Caco-2 (cell line): Measurements from ENCODE around the gene GATM. TPM values are rescaled to one million over a fixed set of nuclear protein-coding genes. Genes with fewer than 3 reads are reported as not detected.

ENCODE experiments used
- BruUV-seq: library from RNA; stranded (reverse); fragments of 400-500 nt; replicated peaks from 2 replicates; lab custom pipeline; 2021; lab: Mats Ljungman, UMichigan
- CTCF ChIA-PET: fragments of 300-600 bp; sonication (Branson Sonifier 250); formaldehyde crosslinking; loops from one replicate; lab custom pipeline; 2022; ENCODE audit warnings: antibody characterized with exemption; lab: Charles Lee
- POLR2A ChIA-PET: fragments of 300-600 bp; sonication (Branson Sonifier 250); formaldehyde crosslinking; loops from one replicate; lab custom pipeline; 2022; ENCODE audit warnings: antibody characterized with exemption; lab: Charles Lee
- DNase-seq, 2 experiments: peaks; one replicate each; pipeline versions ENCODE4 v3.0.0 to v3.0.0-alpha.2; 2020 to 2022
- H3K27me3 ChIP-seq: replicated peaks from 2 replicates; pipeline ENCODE4 v1.6.0; 2011; ENCODE audit warnings: low read length; ENCODE audit not compliant: control insufficient read depth, insufficient read depth
- H3K36me3 ChIP-seq: 2 replicates; pipeline ENCODE4 v1.5.1; 2011; ENCODE audit warnings: low read length; ENCODE audit not compliant: control insufficient read depth, insufficient read depth
- H3K4me1 ChIP-seq: fragments of 250-450 bp; sonication (Bioruptor Pico); 2 replicates; pipeline ENCODE4 v1.5.1; 2020; ENCODE audit warnings: mild to moderate bottlenecking
- H3K4me3 ChIP-seq: 2 replicates; pipeline ENCODE4 v1.5.1; 2011; ENCODE audit warnings: low read depth, mild to moderate bottlenecking, control low read depth, low read length
- H3K9me3 ChIP-seq: fragments of 250-450 bp; sonication (Bioruptor Pico); 2 replicates; pipeline ENCODE4 v1.5.1; 2020; ENCODE audit warnings: mild to moderate bottlenecking, moderate library complexity
- H3K27ac Mint-ChIP-seq: one replicate; pipeline ENCODE4 v1.8.0; 2022; ENCODE audit warnings: mixed read lengths; ENCODE audit not compliant: unreplicated experiment
- H3K27me3 Mint-ChIP-seq: one replicate; pipeline ENCODE4 v1.8.0; 2022; ENCODE audit warnings: mixed read lengths; ENCODE audit not compliant: insufficient read depth, unreplicated experiment
- H3K36me3 Mint-ChIP-seq: one replicate; pipeline ENCODE4 v1.8.0; 2022; ENCODE audit warnings: mild to moderate bottlenecking, mixed read lengths; ENCODE audit not compliant: insufficient read depth, unreplicated experiment
- H3K4me1 Mint-ChIP-seq: one replicate; pipeline ENCODE4 v1.8.0; 2022; ENCODE audit warnings: low read depth, mixed read lengths; ENCODE audit not compliant: unreplicated experiment
- H3K4me3 Mint-ChIP-seq: one replicate; pipeline ENCODE4 v1.8.0; 2022; ENCODE audit warnings: mild to moderate bottlenecking, moderate library complexity, mixed read lengths; ENCODE audit not compliant: unreplicated experiment
- H3K9me3 Mint-ChIP-seq: one replicate; pipeline ENCODE4 v1.8.0; 2022; ENCODE audit warnings: mixed read lengths; ENCODE audit not compliant: unreplicated experiment
- CTCF ChIP-seq, 2 experiments: fragments of 200-600 bp in 1 of 2; IDR thresholded peaks; 1 replicate in 1 of 2; 2 replicates in 1 of 2; pipeline versions ENCODE4 v1.5.1 to v1.8.0; 2011 to 2022; ENCODE audit warnings: antibody characterized with exemption in 1 of 2, control low read depth in 1 of 2, inconsistent platforms in 1 of 2, low read depth in 1 of 2, low read length in 1 of 2, mild to moderate bottlenecking in 1 of 2, moderate library complexity in 1 of 2; ENCODE audit not compliant: insufficient read depth in 1 of 2, severe bottlenecking in 1 of 2, unreplicated experiment in 1 of 2
- intact Hi-C: fragments of 100-400 bp; cut with micrococcal nuclease; formaldehyde crosslinking; loops from one replicate; pipeline ENCODE4 v1.10.0; 2022; ENCODE audit not compliant: unreplicated experiment
- total RNA-seq: library from RNA; stranded (reverse); gene quantifications from 2 replicates; pipeline ENCODE4 v1.2.3, GENCODE V29; 2022

GATM gene
- total RNA-seq, 1 experiment from 2014 or later: 4.4 TPM

DNA sequence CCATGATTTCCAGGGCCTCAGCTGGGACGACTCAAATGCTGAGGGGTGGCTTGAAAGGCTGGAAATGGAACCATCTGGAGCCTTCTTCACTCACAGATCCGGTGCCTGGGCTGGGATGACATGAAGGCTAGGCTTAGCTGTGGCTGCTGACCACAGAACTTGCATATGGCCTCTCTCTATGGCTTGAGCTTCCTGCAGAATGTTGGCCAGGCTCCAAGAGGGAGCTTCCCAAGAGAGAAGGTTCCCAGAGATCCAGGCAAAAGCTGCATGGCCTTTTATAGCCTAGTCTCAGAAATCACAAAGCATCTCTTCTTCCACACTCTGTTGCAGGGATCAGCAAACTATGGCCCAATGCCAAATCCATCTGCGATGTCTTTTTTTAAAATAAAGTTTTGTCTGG, 44.8 kb downstream of the GATM start:
- BruUV-seq: no TSS peak
- no peak overlapping the region for H3K4me3 Mint-ChIP-seq
- peaks cover 8% of the 10 kb centered on the region for H3K36me3 Mint-ChIP-seq
- no peaks in the 10 kb centered on the region for H3K27me3 Mint-ChIP-seq
- Histone ChIP-seq H3K4me3 (no peak overlapping the region), H3K9me3 (peaks cover 14% of the 10 kb centered on the region; the same call in 1 of the 2 replicates), H3K4me1 (peaks cover 51% of the 10 kb centered on the region), H3K27me3 (no peaks in the 10 kb centered on the region), H3K36me3 (no peaks in the 10 kb centered on the region)
- peaks cover 6% of the 10 kb centered on the region for H3K4me1 Mint-ChIP-seq
- DNase-seq: no peak
- intact Hi-C loops: no loop called here
- H3K27ac Mint-ChIP-seq: no peak overlapping the region
- ChIA-PET CTCF (no interaction called here), POLR2A (no interaction called here)
- no peak for TF ChIP-seq CTCF (IDR thresholded peaks at IDR 0.05; ENCODE audit: insufficient read depth in 1 of 2, low read depth in 1 of 2, low read length in 1 of 2, severe bottlenecking in 1 of 2, unreplicated experiment in 1 of 2)
- no peaks in the 10 kb centered on the region for H3K9me3 Mint-ChIP-seq

GRCh38 chr15:45332694-45333093, 45.6 kb downstream of the GATM start:
- no peak for TF ChIP-seq CTCF (IDR thresholded peaks at IDR 0.05; ENCODE audit: insufficient read depth in 1 of 2, low read depth in 1 of 2, low read length in 1 of 2, severe bottlenecking in 1 of 2, unreplicated experiment in 1 of 2)
- Histone ChIP-seq H3K4me3 (no peak overlapping the region), H3K36me3 (no peaks in the 10 kb centered on the region), H3K27me3 (no peaks in the 10 kb centered on the region), H3K4me1 (peaks cover 48% of the 10 kb centered on the region), H3K9me3 (peaks cover 14% of the 10 kb centered on the region)
- intact Hi-C loops: no loop called here
- Mint-ChIP-seq H3K27me3 (no peaks in the 10 kb centered on the region), H3K27ac (no peak overlapping the region), H3K9me3 (no peaks in the 10 kb centered on the region), H3K4me3 (no peak overlapping the region), H3K4me1 (peaks cover 6% of the 10 kb centered on the region), H3K36me3 (peaks cover 5% of the 10 kb centered on the region)
- ChIA-PET CTCF (no interaction called here), POLR2A (no interaction called here)
- no TSS peak for BruUV-seq
- DNase-seq: no peak

GRCh38 chr15:45331972-45332371, 46.4 kb downstream of the GATM start:
- Histone ChIP-seq H3K4me1 (peaks cover 45% of the 10 kb centered on the region), H3K27me3 (no peaks in the 10 kb centered on the region), H3K36me3 (no peaks in the 10 kb centered on the region), H3K4me3 (no peak overlapping the region), H3K9me3 (peaks cover 11% of the 10 kb centered on the region; the same call in 1 of the 2 replicates)
- H3K4me1 Mint-ChIP-seq: peaks cover 6% of the 10 kb centered on the region
- H3K27me3 Mint-ChIP-seq: no peaks in the 10 kb centered on the region
- CTCF ChIA-PET: no interaction called here
- no peaks in the 10 kb centered on the region for H3K9me3 Mint-ChIP-seq
- POLR2A ChIA-PET: no interaction called here
- BruUV-seq: no TSS peak
- intact Hi-C loops: no loop called here
- peaks cover 5% of the 10 kb centered on the region for H3K36me3 Mint-ChIP-seq
- no peak for TF ChIP-seq CTCF (IDR thresholded peaks at IDR 0.05; ENCODE audit: insufficient read depth in 1 of 2, low read depth in 1 of 2, low read length in 1 of 2, severe bottlenecking in 1 of 2, unreplicated experiment in 1 of 2)
- H3K27ac Mint-ChIP-seq: no peak overlapping the region
- DNase-seq: no peak
- no peak overlapping the region for H3K4me3 Mint-ChIP-seq
